ENCODE measurements around the gene CTDSPL2.

Gene CTDSPL2

DNA sequence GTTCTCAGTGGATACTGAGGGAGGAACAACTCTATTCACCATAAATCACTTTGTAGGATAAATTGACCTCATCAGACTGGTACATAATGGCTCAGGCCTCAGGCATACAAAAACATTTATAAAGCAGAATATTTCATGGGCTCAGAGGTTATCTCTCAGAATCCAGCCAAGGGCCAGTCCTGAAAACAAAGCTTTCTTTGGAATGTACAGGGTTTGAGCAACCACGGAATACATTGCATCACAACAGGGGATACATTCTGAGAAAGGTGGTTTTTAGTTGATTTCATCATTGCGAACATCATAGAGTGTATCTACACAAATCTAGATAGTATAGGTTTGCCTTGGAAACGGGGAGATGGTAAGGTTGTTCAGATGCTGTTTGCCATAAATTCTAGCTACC is 33.4 kb upstream of the CTDSPL2 start:
- no peak overlapping the region for H3K4me3 ChIP-seq (ENCODE audit: low read length, poor library complexity, severe bottlenecking)
- TF ChIP-seq, protein P1, sequence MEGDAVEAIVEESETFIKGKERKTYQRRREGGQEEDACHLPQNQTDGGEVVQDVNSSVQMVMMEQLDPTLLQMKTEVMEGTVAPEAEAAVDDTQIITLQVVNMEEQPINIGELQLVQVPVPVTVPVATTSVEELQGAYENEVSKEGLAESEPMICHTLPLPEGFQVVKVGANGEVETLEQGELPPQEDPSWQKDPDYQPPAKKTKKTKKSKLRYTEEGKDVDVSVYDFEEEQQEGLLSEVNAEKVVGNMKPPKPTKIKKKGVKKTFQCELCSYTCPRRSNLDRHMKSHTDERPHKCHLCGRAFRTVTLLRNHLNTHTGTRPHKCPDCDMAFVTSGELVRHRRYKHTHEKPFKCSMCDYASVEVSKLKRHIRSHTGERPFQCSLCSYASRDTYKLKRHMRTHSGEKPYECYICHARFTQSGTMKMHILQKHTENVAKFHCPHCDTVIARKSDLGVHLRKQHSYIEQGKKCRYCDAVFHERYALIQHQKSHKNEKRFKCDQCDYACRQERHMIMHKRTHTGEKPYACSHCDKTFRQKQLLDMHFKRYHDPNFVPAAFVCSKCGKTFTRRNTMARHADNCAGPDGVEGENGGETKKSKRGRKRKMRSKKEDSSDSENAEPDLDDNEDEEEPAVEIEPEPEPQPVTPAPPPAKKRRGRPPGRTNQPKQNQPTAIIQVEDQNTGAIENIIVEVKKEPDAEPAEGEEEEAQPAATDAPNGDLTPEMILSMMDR (conservative IDR thresholded peaks at IDR 0.05; ENCODE audit: low read length) = no peak
- no peak for TF ChIP-seq EZH2phosphoT487 (IDR thresholded peaks at IDR 0.05; ENCODE audit: borderline replicate concordance)

GRCh38 chr15:44394562-44394961 is 32.9 kb upstream of the CTDSPL2 start:
- H3K4me2 ChIP-seq (ENCODE audit: low read depth, low read length, poor library complexity, severe bottlenecking) = no peak overlapping the region
- H3K27me3 ChIP-seq (ENCODE audit: insufficient read depth, low read length, poor library complexity, severe bottlenecking) = no peaks in the 10 kb centered on the region
- no peaks in the 10 kb centered on the region for H3F3A ChIP-seq (ENCODE audit: low read depth)
- H3K4me3 ChIP-seq (ENCODE audit: low read length, poor library complexity, severe bottlenecking) = no peak overlapping the region
- no peaks in the 10 kb centered on the region for H3K4me1 ChIP-seq (ENCODE audit: insufficient read depth, low read length, poor library complexity, severe bottlenecking)
- H3K9me2 ChIP-seq (replicated peaks; ENCODE audit: low read depth, low read length) = no peaks in the 10 kb centered on the region
- no peak overlapping the region for H3K9ac ChIP-seq (ENCODE audit: low read depth, low read length, poor library complexity, severe bottlenecking)
- no peaks in the 10 kb centered on the region for H3K36me3 ChIP-seq (ENCODE audit: insufficient read depth, low read length)
- no peak for TF ChIP-seq EZH2phosphoT487 (IDR thresholded peaks at IDR 0.05; ENCODE audit: borderline replicate concordance)
- TF ChIP-seq, protein P1 (conservative IDR thresholded peaks at IDR 0.05; ENCODE audit: low read length) = no peak
- no peaks in the 10 kb centered on the region for H3K79me2 ChIP-seq (ENCODE audit: insufficient read depth, low read length)
- no peak overlapping the region for H2AFZ ChIP-seq (ENCODE audit: low read length)
- H3K9me3 ChIP-seq (ENCODE audit: insufficient read depth, low read depth, low read length) = no peaks in the 10 kb centered on the region
- H4K20me1 ChIP-seq (ENCODE audit: insufficient read depth, low read length, poor library complexity, severe bottlenecking) = no peaks in the 10 kb centered on the region

More for the DNA sequence above, 33.4 kb upstream of the CTDSPL2 start:
- no peaks in the 10 kb centered on the region for H3K27me3 ChIP-seq (ENCODE audit: insufficient read depth, low read length, poor library complexity, severe bottlenecking)
- no peaks in the 10 kb centered on the region for H3K4me1 ChIP-seq (ENCODE audit: insufficient read depth, low read length, poor library complexity, severe bottlenecking)
- H2AFZ ChIP-seq (ENCODE audit: low read length) = no peak overlapping the region
- no peaks in the 10 kb centered on the region for H3K9me2 ChIP-seq (replicated peaks; ENCODE audit: low read depth, low read length)
- H3F3A ChIP-seq (ENCODE audit: low read depth) = no peaks in the 10 kb centered on the region
- H4K20me1 ChIP-seq (ENCODE audit: insufficient read depth, low read length, poor library complexity, severe bottlenecking) = no peaks in the 10 kb centered on the region
- H3K79me2 ChIP-seq (ENCODE audit: insufficient read depth, low read length) = no peaks in the 10 kb centered on the region
- no peaks in the 10 kb centered on the region for H3K9me3 ChIP-seq (ENCODE audit: insufficient read depth, low read depth, low read length)
- no peaks in the 10 kb centered on the region for H3K36me3 ChIP-seq (ENCODE audit: insufficient read depth, low read length)
- no peak overlapping the region for H3K4me2 ChIP-seq (ENCODE audit: low read depth, low read length, poor library complexity, severe bottlenecking)
- no peak overlapping the region for H3K9ac ChIP-seq (ENCODE audit: low read depth, low read length, poor library complexity, severe bottlenecking)

DNA sequence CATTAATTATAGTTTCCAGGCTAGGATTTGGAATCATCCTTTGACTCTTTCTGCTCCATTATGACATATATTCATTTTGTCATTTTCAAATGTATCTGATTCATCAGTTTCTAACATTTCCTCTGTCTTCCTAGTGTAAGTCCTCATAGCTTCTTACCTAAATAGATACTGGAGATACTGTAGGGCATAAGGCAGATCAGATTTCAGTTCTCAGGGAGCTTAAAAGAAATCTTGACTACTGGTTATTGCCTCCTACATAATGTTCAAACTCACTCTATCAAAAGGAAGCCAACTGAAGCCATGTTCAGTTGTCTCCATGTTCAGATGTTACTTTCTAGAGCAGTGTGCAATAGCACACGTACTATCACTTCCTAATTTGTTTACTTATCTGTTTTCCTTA is 29.6 kb upstream of the CTDSPL2 start:
- Histone ChIP-seq H3K4me1 (ENCODE audit: insufficient read depth, low read length, poor library complexity, severe bottlenecking) (no peaks in the 10 kb centered on the region), H3K9me2 (replicated peaks; ENCODE audit: low read depth, low read length) (no peaks in the 10 kb centered on the region), H4K20me1 (ENCODE audit: insufficient read depth, low read length, poor library complexity, severe bottlenecking) (no peaks in the 10 kb centered on the region), H3K9me3 (ENCODE audit: insufficient read depth, low read depth, low read length) (no peaks in the 10 kb centered on the region), H2AFZ (ENCODE audit: low read length) (no peak overlapping the region), H3F3A (ENCODE audit: low read depth) (no peaks in the 10 kb centered on the region), H3K9ac (ENCODE audit: low read depth, low read length, poor library complexity, severe bottlenecking) (no peak overlapping the region), H3K4me2 (ENCODE audit: low read depth, low read length, poor library complexity, severe bottlenecking) (no peak overlapping the region), H3K36me3 (ENCODE audit: insufficient read depth, low read length) (no peaks in the 10 kb centered on the region), H3K79me2 (ENCODE audit: insufficient read depth, low read length) (no peaks in the 10 kb centered on the region), H3K27me3 (ENCODE audit: insufficient read depth, low read length, poor library complexity, severe bottlenecking) (no peaks in the 10 kb centered on the region), H3K4me3 (ENCODE audit: low read length, poor library complexity, severe bottlenecking) (no peak overlapping the region)
- TF ChIP-seq, protein P1 (conservative IDR thresholded peaks at IDR 0.05; ENCODE audit: low read length) = no peak
- TF ChIP-seq EZH2phosphoT487 (IDR thresholded peaks at IDR 0.05; ENCODE audit: borderline replicate concordance) = no peak

All from Loucy (cell line).